HCT116 (cell line): Measurements from ENCODE around the gene TENM4.

Experiments
- CTCF ChIP-seq, 3 experiments: fragments of 200-600 bp in 1 of 3; sonication (generic) in 1 of 3; IDR thresholded peaks in 2 of 3; conservative IDR thresholded peaks in 1 of 3; 2 replicates each; pipeline ENCODE4 v1.5.1; 2012 to 2017; ENCODE audit warnings: low read depth in 2 of 3, low read length in 2 of 3, antibody characterized with exemption in 1 of 3, borderline replicate concordance in 1 of 3, control low read depth in 1 of 3, mild to moderate bottlenecking in 1 of 3, mixed read lengths in 1 of 3, mixed run types in 1 of 3, moderate library complexity in 1 of 3; ENCODE audit not compliant: insufficient read depth in 1 of 3
- FOSL1 ChIP-seq: IDR thresholded peaks from 2 replicates; pipeline ENCODE4 v1.6.1; 2012; ENCODE audit warnings: low read depth
- RAD21 ChIP-seq: IDR thresholded peaks from 2 replicates; pipeline ENCODE4 v1.6.1; 2012; ENCODE audit warnings: low read depth, mild to moderate bottlenecking
- SRF ChIP-seq: IDR thresholded peaks from 2 replicates; pipeline ENCODE4 v1.6.1; 2012; ENCODE audit warnings: low read depth

- TF ChIP-seq CTCF (IDR thresholded peaks at IDR 0.05 in 2 of 3, conservative IDR thresholded peaks at IDR 0.05 in 1 of 3; ENCODE audit: borderline replicate concordance in 1 of 3, insufficient read depth in 1 of 3, low read depth in 2 of 3, low read length in 2 of 3) (no peak), SRF (no peak), FOSL1 (no peak), RAD21 (no peak)
Measured at GRCh38 chr11:78810559-78811009, 630.2 kb downstream of the TENM4 start.
